HG02970 (cell line): ENCODE data around the gene AMIGO1.
A peak's percentile ranks its signal among the peaks of the same experiment; 100 is the strongest.
"Not testable (repeated sequence)": the region's sequence is repeated elsewhere in the genome, so short reads cannot be mapped to it uniquely, and the experiment has no call there.

Experiments
- ATAC-seq: cut with Tn5 transposase; IDR thresholded peaks from one replicate; pipeline ENCODE4 v1.9.1; 2021; ENCODE audit warnings: mild to moderate bottlenecking, moderate library complexity, moderate number of reproducible peaks; ENCODE audit not compliant: unreplicated experiment, low FRiP score

The AMIGO1 gene

DNA sequence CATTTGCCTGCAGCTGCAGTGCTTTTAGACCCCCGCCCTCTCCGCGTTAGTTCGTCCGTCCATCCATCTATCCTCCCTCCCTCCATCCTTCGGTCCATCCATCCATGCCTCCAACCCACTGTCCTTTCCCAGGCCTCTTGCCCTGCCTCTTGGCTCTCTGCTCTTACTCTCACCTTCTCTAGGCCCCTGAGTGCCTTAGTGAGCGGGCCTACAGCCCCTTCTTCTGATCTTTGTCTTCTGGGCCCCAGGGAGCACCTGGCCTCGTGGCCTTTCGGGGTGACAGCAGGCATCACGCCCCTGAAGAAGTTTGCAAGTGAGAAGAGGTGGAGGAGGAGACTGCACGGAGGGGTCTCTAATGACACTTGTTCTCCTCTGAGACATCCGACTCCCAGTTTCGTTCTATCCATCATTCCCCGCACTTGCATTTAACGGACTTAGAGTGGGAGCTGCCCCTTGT lies 25.0 kb downstream of the AMIGO1 start:
- ATAC-seq: no peak

DNA sequence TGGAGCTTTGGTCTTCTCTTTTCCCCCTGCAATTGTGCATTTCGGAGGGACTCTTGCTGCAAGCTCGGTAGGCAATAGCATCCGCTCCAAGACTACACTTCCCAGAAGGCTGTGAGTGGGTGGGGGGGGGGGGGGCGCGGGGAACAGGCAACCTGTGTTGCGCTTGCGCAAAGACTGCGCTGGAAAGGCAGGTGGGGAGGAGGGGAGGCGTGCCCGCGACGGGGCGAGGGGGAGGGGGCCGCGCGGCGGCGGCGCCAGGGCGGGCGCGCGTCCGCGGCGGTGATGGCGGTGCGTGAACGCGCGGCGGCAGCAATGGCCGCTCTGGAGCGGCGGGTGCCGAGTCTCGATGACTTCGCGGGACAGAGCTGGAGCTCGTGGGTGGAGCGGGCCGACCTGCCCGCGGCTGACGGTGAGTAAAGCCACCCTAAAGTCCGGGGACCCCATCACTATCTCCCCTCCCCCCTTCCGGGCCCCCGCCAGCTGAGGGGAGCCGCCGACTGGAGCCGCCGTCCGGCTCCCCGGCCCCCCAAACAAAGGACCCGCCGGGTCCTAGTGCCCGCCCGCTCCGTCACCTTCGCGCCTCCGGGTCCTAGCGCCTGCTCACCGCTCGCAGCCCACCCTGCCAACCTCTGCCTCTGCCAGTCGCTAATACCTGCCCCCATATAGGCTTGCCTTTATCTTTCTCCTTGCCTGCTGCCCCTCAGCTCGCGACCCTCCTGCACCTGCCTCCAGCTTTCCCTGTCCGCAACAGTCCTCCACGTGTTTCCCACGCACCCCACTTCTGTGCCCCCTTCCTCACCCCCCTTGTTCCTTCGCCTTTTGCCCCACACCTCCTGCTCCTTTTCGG lies 25.6 kb downstream of the AMIGO1 start, which contains the start of gene ATXN7L2:
TSS of gene ATXN7L2 (plus strand) at position 234 of the 847 bp plus-strand sequence. CDS start at position 283, 49 bp downstream.
- peak; percentile 85 for ATAC-seq

DNA sequence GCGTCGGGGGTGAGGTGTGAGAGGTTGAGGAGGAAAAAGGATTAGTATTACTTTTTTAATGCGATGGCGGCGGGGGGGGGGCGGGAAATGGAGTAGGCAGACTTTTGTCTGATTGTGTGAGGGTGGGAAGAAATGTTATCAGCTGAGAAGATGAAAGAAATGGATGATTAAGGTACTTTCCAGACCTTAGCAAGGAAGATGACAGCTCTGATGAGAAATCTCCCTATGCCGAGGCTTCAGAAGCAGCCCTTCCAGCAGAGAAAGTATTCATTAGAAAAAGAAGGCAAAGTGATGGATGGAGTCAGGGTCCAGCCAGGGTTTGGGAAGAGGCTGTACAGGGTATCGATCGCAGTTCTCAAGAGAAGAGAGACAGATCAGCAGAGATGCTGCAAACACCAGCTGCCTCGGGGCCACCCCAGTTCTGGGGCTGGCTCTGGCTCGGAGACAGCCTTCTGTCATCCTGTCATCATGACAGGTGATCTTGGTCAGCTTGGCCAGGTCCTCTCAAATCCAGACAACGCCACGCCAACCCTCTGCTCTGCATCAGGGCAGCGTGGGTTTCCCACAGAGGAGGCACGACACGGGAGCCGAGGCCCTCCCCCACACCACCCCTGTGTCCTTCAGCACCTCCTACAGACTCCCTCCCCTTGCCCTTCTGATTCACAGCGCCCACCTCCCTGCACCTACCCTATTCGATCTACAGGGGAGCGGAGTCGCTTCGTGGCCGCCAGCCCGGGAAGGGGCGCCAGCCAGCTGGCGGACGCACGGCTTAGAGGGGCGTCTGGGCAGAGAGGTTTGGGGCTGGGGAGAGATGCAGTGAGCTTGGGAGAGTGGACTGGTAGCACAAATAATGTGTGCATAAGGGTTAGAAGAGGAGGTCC lies 26.5 kb downstream of the AMIGO1 start:
- ATAC-seq: peak; percentile 4

DNA sequence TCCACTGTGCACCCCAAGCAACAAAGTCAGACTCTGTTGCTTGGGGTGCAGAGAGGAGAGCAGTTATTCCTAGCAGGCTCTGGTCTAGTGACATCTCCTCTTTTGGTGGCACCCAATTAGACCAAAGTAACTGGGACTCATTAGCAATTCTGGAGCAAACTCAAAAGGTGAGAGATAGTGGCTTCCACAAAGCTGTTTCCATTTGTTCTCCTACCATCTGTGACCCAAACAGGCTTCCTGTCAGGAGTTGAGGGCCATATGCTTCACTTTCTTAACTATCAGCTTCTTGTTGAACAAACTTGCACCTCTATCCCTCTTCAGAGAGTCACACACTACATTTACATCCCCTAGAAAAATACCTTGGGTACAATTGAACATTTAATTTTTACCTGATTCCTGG lies 27.3 kb downstream of the AMIGO1 start:
- ATAC-seq: no peak

DNA sequence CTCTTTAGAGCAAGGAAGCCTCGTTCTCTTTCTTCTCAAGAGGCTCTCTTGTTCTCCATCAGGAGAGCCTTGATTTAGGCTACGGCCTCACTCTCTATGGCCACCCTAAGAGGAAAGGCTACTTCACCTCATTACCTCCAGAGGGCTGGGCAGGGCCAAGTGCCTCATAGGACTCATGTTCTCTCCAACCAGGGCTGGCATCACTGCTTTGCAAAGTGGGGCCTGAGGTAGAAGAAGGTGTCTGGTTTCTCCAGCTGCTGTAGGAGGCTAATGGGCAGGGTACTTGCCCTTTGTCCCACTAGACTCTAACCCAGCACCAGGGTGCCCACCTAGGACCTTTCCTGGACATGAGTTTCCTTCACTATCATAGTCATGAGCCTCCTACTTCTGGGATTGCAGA lies 27.9 kb downstream of the AMIGO1 start:
- ATAC-seq: no peak

DNA sequence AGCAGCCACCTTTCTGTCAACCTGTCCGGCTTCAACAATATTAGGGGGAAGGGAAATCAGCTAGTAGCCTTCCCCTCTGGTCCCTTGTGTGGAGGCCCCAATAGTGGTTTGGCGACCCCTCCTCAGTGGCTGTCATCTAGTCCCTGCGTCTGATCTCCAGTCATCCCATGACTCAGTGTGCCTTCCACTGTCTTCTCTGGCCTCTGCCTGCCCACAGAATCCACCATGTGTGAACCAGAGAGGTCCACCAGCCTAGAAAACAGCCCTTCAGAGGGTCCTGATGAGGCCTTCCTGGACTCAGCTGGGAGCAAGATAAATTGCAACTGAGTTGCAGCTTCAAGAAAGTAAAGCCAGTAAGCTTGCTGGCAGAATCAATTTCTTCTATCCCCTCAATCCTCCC lies 29.6 kb downstream of the AMIGO1 start:
- ATAC-seq: no peak

DNA sequence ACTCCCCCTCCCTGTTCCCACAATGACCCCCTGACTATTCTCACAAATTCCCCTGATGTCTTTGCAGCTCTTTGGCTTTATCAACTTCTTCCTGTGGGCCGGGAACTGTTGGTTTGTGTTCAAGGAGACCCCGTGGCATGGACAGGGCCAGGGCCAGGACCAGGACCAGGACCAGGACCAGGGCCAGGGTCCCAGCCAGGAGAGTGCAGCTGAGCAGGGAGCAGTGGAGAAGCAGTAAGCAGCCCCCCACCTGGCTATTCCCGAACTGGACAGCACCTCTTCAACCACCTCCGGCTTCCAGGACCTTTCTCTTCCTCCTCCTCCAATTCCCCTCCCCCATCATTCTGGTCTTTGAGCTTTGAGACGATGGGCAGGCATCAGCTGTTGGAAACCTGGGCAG lies 30.2 kb downstream of the AMIGO1 start:
- no peak for ATAC-seq

DNA sequence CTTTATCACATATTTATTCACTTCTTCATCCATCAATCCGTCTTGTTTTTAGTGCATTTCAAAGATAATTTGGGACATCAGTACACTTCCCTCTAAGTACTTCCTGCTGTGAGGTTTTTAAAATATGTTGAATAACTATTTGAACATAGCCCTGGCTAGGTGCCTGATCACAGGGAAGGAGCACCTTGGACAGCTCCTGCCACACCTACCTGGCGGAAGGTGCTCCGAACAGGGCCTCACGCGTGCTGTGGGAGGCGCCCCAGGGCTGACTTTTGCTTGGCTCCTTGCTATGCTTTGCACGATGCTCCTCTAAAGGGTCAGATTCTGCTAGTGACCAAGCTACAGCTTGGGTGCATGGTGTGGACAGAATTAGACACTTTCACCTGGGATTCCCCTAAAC lies 30.7 kb downstream of the AMIGO1 start:
- no peak for ATAC-seq

DNA sequence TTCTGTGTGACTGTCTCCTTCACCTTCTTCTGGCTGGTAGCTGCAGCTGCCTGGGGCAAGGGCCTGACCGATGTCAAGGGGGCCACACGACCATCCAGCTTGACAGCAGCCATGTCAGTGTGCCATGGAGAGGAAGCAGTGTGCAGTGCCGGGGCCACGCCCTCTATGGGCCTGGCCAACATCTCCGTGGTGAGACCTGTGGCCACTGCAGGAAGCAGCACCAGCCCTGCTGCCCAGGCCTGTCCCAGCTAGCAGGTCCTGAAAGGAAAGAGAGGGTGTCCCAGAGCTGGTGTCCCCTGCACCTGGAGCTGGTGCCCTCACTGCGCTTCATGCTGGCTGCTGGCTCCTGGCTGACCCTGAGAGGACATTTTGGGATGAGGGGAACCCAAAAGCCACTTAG lies 31.7 kb downstream of the AMIGO1 start:
- ATAC-seq: no peak

DNA sequence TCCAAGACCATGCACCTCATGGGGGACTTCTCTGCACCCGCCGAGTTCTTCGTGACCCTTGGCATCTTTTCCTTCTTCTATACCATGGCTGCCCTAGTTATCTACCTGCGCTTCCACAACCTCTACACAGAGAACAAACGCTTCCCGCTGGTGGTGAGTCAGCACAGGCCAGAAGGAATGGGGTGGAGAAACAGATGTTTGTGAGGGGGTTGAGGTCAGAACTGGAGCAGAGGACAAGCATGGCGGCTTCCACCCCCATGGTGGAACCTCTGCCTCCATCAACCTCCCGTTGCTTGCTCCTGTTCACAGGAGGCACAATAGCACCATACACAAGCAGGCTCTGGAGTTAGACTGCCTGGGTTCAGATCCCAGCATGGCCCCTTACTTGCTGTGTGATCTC lies 32.7 kb downstream of the AMIGO1 start:
- ATAC-seq: no peak

DNA sequence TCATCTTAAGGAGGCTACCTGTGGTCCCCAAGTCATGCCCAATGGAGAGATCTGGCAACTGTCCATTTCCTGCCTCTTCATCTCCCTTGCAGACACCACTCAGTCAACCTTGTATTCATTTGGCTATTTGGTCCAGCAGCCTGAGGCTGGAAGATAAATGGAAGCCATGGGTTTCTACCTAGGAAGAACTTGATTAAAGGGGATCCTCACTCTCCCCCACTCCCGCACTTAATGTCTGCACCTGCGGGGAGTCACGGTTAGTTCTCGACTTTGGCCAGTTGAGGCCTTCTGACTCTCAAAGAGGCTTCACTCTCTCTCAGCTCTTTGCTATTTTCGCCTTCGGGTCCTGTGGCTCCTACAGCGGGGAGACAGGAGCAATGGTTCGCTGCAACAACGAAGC lies 34.3 kb downstream of the AMIGO1 start:
- no peak for ATAC-seq

DNA sequence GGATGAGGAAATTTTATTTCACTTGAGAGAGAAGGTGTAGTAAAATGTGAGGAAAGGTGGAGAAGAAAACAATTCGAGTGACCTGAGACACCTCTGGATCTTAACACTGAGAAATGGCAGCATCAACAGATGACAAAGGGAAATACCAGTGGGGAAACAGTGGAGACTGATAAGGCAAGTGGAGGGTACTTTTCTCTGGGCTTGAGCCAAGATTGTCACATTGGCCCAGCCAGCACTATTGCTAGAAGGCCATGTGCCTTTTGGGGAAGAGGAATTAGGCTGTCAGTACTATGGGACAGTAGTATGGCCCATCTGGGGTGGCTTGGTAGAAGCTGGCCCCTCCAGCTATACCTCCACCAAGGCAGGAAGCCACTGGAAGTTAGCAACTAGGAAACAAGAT lies 34.8 kb downstream of the AMIGO1 start:
- ATAC-seq: no peak

DNA sequence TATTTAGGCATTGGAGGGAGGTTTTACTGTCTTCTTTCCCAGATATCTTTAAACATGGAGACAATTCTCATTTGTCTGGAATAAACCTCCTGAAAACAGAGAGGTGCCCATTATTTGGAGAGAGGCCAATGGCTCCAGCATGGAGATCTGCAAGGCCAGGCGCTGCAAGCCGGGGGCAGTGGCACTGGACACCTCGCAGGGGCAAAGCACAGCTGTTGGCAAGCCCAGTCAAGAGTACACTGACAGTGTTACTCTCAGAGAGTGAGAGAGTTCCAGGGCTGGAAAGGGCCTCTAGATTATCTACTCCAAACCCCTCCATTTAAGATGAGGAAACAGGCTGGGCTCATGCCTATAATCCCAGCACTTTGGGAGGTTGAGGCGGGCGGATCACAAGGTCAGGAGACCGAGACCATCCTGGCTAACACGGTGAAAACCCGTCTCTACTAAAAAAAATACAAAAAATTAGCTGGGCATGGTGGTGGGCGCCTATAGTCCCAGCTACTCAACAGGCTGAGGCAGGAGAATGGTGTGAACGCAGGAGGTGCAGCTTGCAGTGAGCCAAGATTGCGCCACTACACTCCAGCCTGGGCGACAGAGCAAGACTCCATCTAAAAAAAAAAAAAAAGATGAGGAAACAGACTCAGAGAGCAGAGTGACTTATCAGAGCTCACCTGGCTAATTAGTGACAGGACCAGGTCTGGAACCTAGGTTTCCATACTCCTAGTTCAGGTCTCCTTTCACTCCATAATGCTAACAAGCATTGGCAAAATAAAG lies 36.1 kb downstream of the AMIGO1 start:
- not testable (repeated sequence) for ATAC-seq

DNA sequence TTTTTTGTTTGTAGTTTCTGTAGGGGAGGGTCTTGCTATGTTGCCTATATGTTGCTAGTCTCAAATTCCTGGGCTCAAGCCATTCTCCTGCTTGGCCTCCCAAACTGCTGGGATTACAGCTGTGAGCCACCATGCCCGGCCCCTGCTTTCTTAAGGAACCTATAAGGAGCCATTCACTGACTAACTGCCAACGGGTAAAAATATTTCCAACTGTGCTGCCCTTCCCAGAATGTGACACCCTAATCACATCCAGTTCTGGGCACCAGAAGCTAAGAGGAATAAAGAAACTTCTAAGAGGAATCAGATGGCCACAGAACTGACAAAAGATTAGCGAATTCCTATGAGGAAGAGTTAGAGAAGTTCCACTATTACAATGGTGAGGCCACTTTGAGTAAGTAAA lies 36.7 kb downstream of the AMIGO1 start:
- no peak for ATAC-seq

DNA sequence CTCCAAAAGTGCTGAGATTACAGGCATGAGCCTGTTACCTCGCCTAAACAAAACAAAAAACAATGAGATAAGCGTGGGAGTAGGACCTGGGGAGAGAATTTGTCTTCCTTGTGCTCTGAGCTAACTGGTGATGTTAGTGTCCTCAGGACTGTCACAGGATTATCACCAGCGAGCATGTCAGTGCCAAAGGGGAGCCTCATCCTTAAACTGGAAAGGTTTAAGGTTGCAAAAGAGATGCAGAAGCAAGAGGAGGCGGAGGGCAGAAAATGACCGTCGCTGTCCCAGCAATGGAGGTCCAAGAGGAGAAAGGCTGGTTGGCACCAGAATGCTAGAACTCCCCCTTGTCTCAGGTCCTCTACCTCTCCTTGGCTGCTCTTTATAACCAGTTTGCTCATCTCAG lies 39.3 kb downstream of the AMIGO1 start:
- ATAC-seq: no peak

DNA sequence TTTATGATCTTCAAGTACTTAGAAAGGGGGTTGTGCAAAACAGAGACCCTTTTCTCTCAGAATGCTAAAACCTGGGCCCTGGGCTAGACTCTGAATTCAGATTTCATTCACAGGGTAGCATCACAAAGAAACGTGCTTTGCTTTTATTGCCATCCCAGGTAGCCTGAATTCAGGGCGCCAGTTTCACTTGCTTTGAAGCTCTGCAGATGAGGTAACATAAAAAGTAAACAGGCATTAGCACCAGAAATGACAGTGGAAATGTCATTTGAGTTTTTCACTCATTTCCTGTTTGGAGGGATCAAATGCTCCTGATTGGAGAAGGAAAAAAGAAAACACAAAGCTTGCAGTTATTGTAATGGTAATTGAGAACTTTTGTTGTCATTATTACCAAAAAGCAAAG lies 40.6 kb downstream of the AMIGO1 start:
- ATAC-seq: no peak

DNA sequence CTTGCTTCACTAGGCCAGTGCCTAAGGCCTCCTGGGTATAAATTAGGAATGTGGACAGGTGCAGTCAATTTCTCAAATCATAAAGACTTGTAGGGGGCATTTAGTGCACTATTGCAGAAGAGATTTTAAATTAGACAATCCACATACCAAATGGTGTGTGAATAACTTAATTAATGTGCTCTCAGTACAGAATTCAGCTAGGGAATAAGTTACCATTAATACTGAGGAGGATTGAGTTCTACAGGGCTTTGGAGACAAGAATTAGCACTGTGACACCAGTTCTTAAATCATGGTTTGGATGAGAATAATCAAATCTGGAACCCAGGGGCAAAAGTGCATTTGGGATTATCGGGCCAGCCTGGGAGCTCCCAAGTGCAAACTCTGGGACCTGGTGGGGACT lies 41.5 kb downstream of the AMIGO1 start:
- no peak for ATAC-seq

DNA sequence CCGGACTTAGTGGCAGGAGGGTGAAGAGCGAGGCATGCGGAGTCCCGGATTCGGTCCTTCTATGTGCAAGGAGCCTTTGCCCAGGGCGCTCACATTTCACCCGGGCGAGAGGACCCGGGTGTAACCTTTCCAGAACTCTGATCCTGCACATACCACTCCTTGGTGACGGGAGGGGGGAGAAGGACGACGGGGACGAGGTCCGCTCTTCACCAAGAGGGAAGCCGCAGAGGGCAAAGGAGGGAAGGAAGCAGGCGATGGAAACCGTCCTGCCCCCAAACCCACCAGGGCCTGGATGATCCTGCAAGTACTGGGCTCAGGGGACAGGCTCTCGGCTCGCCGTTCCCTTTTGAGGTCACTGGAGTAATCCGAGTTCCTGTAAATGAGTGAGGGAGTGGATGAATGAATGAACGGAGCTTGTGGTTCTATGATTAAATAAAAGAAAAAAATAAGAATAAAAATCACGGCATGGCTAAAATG lies 42.2 kb downstream of the AMIGO1 start:
- ATAC-seq: no peak

DNA sequence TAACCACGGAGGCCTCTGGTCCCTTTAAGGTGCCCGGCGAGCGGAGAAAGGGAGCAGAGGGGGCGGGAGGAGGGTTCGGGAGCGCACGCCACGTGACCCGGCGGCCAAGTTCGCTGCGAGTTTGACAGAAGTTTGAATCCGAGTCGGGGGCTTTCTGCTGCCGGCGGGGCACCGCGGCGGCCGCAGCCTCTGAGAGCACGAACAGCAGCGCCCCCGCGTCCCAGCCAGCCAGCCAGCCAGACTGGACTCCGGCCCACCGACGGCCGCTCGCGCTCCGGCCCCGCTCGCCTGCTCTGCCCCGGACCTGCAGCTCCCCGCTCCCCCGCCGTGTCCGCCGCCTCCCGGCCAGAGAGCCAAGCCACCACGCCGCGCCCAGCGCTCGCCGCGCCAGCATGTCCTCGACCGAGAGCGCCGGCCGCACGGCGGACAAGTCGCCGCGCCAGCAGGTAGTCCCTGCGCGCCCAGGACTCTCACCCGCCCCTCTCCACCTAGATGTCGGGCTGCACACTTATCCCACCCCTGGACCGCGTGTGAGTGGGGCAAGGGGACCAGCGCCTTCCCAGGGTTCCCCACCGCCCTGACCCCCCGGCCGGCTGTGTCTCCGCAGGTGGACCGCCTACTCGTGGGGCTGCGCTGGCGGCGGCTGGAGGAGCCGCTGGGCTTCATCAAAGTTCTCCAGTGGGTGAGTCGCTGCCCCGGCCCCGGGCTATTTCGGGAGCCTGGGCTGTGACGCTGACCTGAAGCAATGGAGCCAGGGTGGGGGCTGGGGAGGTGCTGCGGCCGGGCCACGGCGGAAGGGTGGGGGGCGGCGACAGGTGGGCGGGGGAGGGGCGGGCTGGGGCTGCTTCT lies 42.9 kb downstream of the AMIGO1 start, which contains the start of gene SYPL2:
TSS of gene SYPL2 (plus strand) at position 95 of the 849 bp plus-strand sequence. CDS start at position 393, 298 bp downstream.
- ATAC-seq: no peak

DNA sequence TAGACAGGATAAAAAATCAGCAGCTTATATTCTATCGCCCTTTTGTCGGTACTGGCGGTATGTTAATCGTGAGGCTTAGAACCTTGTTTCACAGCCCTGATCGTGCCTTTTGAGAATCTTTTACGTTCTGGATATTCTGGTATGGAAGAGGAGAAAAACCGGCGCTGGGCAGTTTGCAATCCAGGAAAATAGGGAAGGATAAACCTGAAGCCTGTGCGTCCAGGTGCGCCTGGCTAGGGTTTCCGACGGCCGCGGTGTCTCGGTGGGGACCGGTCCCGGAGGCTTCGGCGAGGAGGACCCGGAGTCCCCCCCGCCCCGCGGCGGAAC lies 43.4 kb downstream of the AMIGO1 start:
- ATAC-seq: no peak
